Gastrocnemius medialis (tissue), 4 donors: Measurements from ENCODE around the gene TBL1X.

Source experiments
- CTCF ChIP-seq, 5 experiments: fragments of 450-650 bp in 3 of 5; fragments of 200-600 bp in 2 of 5; sonication (generic) in 2 of 5; IDR thresholded peaks in 4 of 5; conservative IDR thresholded peaks in 1 of 5; 1 replicate in 4 of 5; 2 replicates in 1 of 5; pipeline ENCODE4 v1.5.1; 2016 to 2019; ENCODE audit warnings: antibody characterized with exemption in 5 of 5, mild to moderate bottlenecking in 3 of 5, moderate library complexity in 3 of 5
- POLR2A ChIP-seq, 2 donors: fragments of 450-650 bp; IDR thresholded peaks; one replicate each; pipeline ENCODE4 v1.6.1; 2017; ENCODE audit warnings: antibody characterized with exemption in 2 of 2, mild to moderate bottlenecking in 2 of 2, moderate library complexity in 2 of 2

GRCh38 chrX:9597361-9598035, 132.6 kb downstream of the TBL1X start:
- TF ChIP-seq CTCF (IDR thresholded peaks at IDR 0.05 in 4 of 5, conservative IDR thresholded peaks at IDR 0.05 in 1 of 5) (no peak), POLR2A (IDR thresholded peaks at IDR 0.05) (no peak)
